ENCODE data around the gene TAF3. TPM values are rescaled to one million over a fixed set of nuclear protein-coding genes. Genes with fewer than 3 reads are reported as not detected.
"Not testable (repeated sequence)": the region's sequence is repeated elsewhere in the genome, so short reads cannot be mapped to it uniquely, and the experiment has no call there.

Gene TAF3
- 3.9 and 6.5 TPM in 2 replicates for total RNA-seq (ENCODE audit: low replicate concordance)

GRCh38 chr10:7818295-7819120 is at the start of gene TAF3:
TAF3 (plus strand) TSS chr10:7818505; CDS start chr10:7818710, 205 bp downstream.
- peak; percentile 79 for DNase-seq (ENCODE audit: low read depth)
- no peak for TF ChIP-seq CTCF (IDR thresholded peaks at IDR 0.05; ENCODE audit: insufficient read depth, low read length)

DNA sequence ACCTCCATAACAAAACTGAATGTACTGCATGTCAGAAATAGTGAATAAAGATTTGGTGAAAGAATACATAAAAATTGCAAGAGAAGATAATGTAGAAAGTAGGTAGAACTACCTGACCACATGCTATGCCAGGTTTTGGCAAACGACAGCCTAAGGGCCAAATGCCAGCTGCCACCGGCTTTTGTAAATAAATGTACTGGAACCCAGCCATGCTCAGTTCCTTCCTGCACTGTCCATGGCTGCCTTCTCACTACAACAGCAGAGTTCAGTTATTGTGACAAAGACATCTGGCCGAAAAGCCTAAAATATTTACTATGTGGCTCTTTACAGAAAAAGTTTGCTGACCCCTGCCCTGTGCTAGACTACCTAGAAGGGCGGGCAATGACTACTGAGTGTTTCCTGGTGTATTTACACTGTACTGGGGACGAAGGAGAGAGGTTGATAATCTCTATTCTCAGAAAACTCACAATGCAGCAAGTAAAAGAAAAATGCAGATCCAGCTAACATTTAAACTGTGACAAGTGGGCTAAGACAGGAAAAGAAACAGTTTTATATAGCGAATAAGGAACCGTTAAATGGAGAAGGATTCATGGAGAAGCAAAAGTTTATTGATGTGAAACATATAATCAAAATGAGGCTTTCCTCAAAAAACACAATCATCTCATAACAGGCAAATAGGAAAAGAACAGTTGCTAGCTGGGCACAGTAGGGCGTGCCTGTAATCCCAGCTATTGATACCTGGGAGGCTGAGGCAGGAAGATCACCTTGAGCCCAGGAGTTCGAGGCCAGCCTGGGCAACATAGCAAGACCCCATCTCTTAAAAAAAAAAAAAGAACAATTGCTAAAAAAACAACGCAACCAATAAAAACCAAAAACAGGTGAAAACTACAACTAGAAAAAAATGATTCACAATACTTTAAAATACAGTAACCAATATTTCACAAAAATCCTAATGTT is 44.2 kb upstream of the TAF3 start:
- no peak for DNase-seq (ENCODE audit: low read depth)
- TF ChIP-seq CTCF (IDR thresholded peaks at IDR 0.05; ENCODE audit: insufficient read depth, low read length), result no peak
- H3K4me3 ChIP-seq (ENCODE audit: low read depth, low read length), result no peak overlapping the region

More at GRCh38 chr10:7818295-7819120, at the start of gene TAF3:
- peak within 1 kb of the TSS; percentile 97 for H3K4me3 ChIP-seq (ENCODE audit: low read depth, low read length)

DNA sequence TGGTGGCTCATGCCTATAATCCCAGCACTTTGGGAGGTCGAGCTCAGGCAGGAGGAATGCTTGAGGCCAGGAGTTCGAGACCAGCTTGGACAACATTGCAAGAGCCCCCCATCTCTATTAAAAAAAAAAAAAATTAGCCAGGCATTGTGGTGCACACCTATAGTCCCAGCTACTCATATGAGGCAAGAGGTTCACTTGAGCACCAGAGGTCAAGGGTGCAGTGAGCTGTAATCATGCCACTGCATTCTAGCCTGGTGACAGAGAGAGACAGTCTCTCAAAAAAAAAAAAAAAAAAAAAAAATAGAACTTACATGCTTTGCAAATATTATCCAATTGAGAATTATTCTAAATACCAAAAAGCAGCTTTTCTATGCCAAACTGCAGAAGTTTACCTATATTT is 41.5 kb upstream of the TAF3 start:
- no peak overlapping the region for H3K4me3 ChIP-seq (ENCODE audit: low read depth, low read length)
- TF ChIP-seq CTCF (IDR thresholded peaks at IDR 0.05; ENCODE audit: insufficient read depth, low read length), result no peak
- DNase-seq (ENCODE audit: low read depth), result no peak

GRCh38 chr10:7782194-7782593 is 36.1 kb upstream of the TAF3 start:
- H3K4me3 ChIP-seq (ENCODE audit: low read depth, low read length); DNase-seq (ENCODE audit: low read depth): not testable (repeated sequence)

GRCh38 chr10:7786430-7786829 is 31.9 kb upstream of the TAF3 start:
- DNase-seq (ENCODE audit: low read depth), result no peak
- TF ChIP-seq CTCF (IDR thresholded peaks at IDR 0.05; ENCODE audit: insufficient read depth, low read length), result no peak
- peak overlapping the region; percentile 98 for H3K4me3 ChIP-seq (ENCODE audit: low read depth, low read length)

GRCh38 chr10:7787150-7787856 is 31.0 kb upstream of the TAF3 start:
- peak overlapping the region; percentile 98 for H3K4me3 ChIP-seq (ENCODE audit: low read depth, low read length)
- no peak for TF ChIP-seq CTCF (IDR thresholded peaks at IDR 0.05; ENCODE audit: insufficient read depth, low read length)
- peak; percentile 30 for DNase-seq (ENCODE audit: low read depth)
